HG03103 (cell line): ENCODE data around the gene CHRNA4.
"Not testable (repeated sequence)": the region's sequence is repeated elsewhere in the genome, so short reads cannot be mapped to it uniquely, and the experiment has no call there.

Source experiments
- ATAC-seq: cut with Tn5 transposase; IDR thresholded peaks from one replicate; pipeline ENCODE4 v1.9.1; 2021; ENCODE audit warnings: low read depth; ENCODE audit not compliant: unreplicated experiment

CHRNA4 gene

DNA sequence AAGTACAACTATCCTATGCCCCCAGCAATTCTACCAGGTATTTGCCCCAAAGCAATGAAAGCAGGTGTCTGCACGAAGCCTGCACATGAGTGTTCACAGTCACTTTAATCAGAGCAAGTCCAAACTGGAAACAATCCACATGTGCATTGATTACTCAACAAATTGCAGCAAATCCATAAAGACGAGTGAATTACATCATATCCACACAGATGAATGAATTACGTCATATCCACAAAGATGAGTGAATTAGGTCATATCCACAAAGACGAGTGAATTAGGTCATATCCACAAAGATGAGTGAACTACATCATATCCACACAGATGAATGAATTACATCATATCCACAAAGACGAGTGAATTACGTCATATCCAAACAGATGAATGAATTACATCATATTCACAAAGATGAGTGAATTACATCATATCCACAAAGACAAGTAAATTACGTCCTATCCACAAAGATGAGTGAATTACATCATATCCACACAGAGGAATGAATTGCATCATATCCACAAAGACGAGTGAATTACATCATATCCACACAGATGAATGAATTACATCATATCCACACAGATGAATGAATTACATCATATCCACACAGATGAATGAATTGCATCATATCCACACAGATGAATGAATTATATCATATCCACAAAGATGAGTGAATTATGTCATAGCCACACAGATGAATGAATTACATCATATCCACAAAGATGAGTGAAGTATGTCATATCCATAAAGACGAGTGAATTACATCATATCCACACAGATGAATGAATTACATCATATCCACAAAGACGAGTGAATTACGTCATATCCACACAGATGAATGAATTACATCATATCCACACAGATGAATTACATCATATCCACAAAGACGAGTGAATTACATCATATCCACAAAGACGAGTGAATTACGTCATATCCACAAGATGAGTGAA is 21.7 kb downstream of the CHRNA4 start:
- not testable (repeated sequence) for ATAC-seq

DNA sequence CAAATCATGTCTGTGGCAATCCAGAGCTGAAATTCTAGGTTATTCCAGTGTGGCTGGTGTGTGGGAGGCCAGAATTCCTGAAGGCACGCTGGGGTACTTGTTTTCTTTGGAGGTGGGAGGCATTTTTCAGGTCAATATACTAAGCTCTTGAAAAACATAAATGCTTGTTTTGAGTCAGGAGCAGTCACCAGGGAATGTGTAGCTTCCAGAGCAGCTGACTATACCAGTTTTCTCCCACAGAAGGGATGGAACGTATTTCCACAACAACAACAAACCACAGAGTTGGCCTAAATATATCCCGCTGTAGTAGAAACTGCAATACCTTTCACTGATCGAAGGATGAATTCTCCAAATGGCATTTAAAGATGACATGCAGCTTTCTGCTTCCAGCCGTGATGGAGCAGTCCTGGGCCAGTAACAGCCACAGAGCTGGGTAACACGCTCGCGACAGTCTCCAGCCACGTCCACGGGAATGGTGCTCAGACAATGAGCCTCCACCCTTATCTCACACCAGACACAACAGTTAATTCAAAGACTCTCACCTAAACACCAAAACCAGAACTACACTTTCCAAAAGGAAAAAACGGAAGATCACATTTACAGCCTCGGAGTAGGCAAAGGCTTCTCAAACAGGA is 23.2 kb downstream of the CHRNA4 start:
- no peak for ATAC-seq

DNA sequence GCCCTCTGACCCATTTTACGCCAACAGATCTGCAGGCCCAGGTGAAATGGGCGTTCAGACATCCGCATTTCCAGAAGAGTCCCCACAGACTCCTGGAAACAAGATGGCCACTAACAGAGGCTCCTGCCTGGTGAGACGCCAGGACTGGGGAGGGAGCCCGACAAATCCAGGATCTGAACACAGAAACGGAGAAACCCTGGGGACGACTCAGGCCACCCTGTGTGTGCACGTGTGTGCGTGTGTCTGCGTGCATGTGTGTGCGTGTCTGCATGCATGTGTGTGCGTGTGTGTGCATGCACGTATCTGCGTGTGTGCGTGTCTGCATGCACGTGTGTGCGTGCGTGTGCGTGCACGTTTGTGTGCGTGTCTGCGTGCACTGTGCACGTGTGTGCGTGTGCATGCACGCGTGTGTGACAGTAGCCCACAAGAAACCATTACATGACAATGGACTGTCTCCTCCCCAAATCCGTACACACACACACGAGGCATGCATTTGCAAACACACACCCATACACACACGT is 24.9 kb downstream of the CHRNA4 start:
- no peak for ATAC-seq

DNA sequence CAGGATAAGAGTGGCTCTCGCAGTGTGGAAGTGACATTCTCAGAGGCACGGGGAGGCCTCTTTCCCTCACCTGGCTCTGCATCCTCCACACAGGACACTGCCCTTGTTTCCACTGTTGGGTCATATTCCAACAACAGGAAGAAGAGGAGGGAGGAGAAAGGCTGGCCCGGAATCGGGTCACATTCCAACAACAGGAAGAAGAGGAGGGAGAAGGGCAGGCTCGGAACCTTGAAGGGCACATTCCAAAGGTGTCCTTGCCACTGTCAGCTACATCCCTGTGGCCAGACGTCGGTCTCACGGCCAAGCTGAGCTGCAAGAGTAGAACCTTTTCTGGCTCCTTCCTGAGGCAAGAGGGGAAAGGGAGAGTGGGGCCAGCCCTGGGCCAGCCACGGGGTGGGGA is 25.4 kb downstream of the CHRNA4 start:
- ATAC-seq = no peak

DNA sequence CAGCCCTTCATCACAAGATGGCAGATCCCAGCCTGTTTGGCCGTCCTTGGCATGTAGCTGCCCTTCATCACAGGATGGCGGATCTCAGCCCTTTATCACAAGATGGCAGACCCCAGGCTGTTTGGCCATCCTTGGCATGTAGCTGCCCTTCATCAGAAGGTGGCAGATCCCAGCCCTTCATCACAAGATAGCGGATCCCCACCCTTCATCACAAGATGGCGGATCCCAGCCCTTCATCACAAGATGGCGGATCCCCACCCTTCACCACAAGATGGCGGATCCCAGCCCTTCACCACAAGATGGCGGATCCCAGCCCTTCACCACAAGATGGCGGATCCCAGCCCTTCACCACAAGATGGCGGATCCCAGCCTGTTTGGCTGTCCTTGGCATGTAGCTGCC is 26.1 kb downstream of the CHRNA4 start:
- not testable (repeated sequence) for ATAC-seq

DNA sequence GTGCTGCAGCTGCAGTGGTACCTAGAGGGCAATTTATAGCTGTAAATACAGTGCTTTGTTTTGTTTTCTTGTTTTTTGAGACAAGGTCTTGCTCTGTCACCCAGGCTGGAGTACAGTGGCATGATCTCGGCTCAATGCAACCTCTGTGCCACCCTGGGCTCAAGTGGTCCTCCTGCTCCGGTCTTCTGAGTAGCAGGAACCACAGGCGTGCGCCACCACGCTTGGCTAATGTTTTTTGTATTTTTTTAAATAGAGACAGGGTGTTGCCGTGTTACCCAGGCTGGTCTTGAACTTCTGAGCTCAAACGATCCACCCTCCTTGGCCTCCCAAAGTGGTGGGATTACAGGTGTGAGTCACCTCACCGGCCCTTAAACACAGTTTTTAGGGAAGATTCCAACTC is 26.8 kb downstream of the CHRNA4 start:
- no peak for ATAC-seq

DNA sequence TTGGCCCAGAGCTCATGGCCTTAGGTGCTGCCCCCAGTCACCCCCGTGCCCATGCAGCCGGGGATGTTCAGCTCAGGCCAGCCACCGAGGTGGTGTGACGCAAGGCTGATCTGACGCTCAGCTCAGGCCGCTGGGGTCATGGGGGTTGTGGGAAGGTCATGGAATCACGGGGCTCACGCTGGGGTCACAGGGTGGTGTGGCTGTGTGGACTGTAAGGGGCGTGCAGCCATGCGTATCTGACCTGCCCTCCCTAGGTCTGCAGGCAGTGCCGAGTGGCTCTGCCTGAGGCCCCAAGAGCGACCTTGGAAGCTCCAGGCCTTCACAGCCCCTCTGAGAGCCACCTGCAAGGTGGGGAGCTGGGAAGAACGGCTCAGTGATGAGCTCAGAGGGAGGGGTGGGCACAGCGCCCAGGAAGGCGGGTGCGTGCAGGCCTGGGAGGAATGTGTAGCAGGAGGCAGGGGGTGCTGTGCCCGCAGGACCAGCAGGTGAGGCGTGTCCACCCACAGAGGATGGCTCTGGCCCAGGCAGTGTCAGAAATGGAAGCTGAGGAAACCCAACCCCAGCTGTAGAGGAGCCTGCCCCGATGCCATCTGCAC is 27.8 kb downstream of the CHRNA4 start:
- no peak for ATAC-seq

DNA sequence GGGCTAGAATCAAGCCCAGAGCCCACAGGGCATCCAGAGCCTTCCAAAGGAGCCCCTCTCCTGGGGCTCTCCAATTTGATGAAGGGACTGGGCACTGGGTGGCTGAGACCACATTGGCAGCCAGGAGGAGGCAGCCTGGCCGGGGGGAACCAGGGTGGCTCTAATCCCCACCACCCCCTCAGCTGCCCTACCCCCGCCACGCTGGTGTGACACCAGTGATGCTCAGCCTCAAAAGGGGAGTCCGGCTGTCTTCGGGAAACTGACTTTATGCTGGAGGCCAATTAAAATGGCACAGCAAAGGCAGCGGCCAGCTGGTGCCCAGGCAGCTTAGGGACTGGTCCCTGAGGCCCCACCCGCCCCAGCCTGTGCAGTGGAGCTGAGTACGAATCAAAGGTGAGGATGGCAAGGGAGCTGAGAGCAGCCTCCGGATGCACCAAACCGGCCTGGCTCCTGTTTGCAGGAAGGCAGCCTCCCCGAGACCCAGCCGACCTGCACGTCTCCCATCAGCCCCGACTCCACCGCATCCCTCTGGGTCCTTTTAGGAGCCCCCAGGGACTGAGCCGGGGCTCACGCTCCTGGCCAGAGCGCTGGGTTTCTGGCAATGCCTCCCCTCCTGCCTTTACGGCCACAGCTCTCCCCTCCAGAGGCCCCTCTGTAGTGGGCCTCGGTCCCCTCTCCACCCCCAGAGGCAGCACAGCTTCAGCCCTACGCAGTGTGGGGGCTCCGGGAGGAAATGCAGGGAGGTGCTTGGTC is 28.5 kb downstream of the CHRNA4 start:
- ATAC-seq = no peak

DNA sequence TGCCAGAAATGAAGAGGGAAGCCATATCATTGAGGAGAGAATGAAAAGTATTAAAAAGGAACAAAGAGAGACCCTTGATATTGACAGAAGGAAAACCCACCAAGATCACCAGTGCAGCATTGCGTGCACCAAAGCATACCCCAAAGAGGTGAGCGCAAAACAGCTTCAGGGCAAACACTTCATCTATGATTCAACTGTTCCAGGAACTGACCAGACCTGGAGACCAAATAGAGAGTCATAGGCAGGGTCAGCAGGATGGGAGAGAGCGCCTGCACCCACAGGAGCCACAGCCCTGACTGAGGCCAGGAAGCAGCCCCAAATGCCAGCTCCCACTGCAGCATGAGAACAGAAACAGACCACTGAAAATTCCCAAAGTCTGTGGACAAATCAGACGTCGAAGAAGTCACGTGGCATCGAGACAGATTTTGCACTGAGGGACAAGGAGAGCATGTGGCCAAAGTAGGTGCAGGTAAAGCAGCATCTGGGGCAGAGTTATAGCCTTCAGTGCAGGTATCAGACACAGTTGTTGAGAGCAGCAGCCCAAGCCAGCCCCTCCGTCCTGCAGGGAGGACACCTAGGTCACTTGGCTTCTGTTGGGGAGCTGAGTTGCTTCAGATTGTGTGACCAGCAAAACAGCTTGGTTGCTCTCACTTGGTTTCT is 29.3 kb downstream of the CHRNA4 start:
- ATAC-seq = no peak

DNA sequence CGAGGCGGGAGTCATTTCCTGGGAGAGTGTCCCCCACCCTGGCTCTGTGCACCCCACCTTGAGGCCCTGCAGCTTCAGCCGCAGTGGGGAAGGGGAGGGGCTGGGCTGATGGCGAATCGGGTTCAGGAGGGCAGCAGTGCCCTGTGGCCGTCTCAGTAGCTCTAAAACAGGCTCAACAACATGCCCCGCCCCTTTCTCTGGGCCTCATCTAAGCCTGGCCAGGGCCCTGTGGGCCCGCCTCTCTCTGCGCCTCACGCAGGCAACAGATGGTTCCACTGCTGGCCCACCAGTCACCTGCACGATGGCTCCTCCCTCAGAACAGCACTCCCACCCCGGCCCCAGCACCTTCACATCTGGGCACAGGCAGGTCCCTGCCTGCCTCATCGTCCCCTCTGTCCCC is 30.2 kb downstream of the CHRNA4 start:
- ATAC-seq = no peak

DNA sequence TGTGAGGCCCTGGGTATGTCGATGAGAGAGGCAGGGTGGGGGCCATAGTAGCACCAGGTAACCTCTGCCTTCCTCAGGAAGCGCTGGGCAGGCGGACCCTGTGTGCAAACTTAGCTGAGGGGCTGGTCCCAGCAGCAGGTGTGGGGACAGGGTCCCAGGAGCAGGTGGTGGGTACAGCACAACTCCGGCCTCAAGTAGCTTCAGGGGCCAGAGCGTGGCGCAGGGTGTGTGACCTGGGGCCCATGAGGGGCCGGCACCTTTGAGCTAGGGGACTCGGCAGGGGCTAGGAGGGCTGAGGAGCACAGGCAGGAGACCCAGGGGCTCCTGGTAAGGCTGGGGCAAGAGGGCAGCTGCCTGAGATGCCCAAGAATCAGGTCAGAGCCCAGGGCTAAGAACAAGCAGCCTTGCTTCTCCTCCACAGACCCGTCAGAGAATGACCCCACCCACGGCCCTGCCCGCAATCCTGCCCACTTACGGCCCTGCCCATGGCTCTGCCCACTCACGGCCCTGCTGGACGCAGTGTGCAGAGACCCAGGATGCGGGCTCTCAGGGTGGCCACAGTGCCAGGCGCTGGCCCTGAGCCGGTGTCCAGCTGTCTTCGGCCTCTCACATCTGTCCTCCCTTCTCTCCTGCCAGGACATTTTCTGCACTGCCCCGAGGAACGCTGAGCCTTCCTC is 30.9 kb downstream of the CHRNA4 start:
- no peak for ATAC-seq

DNA sequence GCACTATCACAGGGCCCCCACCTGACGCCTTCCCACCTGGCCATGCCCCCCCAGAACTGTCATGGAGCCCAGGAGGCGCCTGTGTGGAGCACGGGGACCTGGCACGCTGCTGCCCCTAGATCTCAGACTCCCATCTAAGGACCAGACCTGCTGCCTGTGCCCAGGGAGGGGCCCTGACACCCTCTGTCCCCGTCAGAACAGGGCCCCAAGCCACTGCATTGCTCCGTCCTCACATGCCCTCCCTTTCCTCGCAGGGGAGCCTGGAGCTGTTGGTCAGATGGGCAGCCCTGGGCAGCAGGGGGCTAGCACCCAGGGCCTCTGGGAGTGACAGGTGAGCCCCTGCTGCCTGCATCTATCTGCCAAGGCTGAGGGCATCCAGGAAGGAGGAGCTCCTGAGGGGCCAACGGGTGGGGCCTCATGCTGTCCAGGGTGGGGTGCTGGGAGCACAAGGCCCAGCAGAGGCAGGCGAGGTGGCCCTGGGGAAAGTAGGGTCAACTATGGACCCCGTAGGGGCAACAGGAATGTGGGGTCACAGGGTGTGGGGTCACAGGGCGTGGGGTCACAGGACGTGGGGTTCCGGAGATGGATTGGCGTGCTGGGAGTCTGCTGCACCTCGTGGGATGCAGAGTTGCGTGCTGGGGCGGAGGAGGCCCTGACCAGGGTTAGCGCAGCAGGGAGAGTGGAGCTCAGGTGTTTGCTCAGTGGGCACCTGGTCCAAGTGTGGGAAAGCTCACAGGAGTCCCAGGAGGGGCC is 31.6 kb downstream of the CHRNA4 start:
- ATAC-seq = no peak

DNA sequence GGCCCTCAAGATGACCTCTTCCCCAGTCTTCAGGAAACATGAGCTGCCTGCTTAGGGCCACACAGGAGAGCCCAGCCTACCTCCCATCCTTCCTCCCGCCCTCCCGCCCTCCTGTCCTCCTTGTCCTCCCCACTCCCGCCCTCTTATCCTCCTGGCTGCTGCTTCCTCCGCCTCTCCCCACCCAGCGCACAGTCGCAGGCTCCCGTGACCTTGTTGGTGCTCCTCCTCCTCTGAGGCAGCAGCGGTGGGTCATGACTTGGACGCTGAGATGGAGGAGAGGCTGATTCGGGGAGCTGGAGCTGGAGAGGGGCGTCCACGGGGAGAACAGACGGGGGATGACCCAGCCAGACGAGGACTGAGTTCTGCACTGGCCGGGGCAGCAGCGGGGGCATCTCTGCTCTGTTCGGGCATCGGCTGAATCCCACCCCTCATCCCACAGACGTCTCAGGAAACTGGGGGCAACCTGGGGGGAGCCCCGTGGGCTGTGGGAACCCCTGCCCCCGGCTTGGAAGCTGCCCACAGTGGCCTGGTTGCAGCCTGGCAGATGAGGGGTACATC is 32.4 kb downstream of the CHRNA4 start:
- ATAC-seq = no peak

DNA sequence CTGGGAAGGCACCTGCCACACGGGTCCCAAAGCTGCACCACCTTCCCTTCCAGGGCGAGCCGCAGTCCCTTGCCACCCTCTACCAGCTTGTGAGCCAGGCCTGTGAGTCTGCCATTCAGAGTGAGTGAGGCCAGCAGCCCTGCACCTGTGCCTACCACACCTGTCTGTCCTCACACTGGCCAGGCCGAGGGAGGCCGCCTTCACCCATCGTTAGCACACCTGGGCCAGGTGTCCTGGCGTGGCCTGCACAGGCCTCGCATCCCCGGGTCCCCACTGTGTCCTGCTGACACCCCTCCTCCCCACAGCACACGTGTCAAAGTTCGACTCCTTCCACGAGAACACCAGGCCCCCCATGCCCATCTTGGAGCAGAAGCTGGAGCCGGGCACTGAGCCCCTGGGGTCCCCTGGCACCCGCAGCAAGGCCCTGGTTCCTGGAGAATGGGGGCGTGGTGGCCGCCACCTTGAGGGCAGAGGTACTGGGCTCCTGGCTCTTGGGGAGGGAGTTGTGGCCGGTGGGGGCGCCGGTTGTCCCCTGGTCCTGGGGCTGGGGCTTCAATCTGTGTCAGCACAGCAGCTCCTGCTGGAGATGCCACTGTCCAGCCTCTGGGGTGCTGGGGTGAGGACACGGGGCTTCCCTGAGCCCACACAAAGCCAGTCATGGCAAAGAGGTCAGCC is 33.0 kb downstream of the CHRNA4 start:
- no peak for ATAC-seq

DNA sequence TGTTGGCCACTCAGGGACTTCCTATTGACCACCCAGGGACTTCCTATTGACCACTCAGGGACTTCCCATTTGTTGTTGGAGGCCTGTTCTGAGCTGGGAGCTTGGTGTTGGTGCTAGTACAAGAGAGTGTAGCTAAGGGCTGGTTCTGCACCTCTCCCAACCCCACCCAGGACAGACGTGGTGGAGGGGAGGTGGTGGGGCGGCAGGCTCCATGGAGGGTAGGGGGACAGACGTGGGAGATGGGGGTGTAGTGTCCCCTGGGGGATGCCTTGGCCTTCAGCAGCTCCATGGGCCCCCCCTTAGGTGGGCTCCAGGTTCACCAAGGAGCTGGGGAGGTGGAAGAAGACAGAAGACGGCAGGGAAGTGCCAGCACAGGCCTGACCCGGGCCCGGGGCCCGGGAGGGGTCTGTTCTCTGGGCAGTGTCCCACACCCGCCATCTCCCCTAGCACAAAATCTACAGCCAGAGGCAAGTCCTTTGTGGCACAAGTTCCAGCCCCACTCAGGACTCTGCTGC is 33.9 kb downstream of the CHRNA4 start:
- no peak for ATAC-seq

DNA sequence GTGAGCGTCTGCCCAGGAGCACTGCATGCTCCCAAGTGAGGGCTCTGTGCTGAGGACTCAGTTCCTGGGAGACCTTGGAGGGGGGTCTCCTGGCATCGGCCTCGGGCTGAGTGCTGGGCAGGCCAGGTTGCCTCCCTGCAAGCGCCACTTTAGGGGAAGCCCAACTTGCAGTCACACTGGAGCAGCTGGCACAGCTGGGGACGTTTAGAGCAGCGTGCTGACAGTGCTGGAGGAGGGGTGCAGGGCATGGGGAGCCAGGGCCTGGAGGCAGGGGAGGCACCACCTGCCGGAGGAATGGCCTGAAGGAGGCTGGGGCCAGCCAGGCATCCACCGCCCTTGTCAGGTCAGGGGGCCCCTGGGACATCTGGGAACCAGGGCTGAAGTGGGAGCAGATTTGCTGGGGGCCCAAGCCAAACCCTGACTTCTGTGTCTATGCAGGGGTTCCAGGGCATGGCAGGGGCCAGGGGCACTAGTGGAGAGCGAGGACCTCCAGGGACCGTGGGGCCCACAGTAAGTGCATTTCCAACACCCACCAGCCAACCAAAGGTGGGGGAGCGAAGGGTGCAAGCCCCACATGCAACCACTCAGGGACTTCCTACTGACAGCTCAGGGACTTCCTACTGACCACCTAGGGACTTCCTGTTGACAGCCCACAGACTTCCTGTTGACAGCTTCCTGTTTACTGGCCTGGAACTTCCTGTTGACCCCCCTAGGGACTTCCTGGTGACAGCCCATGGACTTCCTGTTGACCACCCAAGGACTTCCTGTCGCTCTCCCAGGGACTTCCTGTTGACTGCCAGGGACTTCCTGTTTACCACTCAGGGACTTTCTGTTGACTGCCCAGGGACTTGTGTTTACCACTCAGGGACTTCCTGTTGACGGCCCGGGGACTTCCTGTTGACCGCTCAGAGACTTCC is 34.6 kb downstream of the CHRNA4 start:
- ATAC-seq = no peak
